GM18907 (cell line): ENCODE measurements around the gene CC2D2A.

Experiments used
- ATAC-seq: cut with Tn5 transposase; IDR thresholded peaks from one replicate; pipeline ENCODE4 v1.9.1; 2021; ENCODE audit warnings: mild to moderate bottlenecking, moderate library complexity; ENCODE audit not compliant: unreplicated experiment

CC2D2A gene

DNA sequence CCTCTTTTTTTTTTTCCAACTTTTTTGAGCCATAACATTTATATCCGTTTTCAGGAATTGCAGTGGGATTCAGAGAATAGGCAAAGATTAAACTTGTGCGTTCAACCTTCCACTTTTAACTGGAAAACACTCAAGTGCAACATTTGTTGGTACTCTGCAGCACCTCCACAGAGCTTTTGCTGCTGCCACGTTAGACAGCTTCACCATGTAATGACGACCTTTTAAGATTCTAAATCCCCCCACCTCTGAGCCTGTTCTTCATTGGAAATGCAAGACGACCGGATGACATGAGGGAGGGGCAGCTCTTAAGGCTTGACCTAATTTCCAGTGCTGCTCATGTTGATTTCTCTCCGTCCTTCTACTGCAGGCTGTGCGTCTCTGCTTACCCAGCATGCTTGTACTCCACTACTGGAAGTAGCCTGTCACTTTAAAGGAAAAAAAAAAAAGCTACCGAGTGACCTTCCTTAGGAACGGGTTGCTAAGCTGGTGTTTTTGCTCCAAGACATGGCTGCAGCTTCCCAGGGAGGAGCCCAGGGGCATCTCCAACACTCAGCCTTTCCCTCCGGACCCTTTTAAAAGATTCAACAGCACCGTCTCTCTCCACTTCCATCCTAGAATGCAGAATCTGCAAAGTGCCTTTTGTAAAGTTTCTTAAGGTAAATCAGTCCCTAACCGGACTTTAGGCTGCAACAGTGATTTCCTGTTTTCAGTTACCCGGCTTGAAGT lies at the start of gene CC2D2A:
TSS of gene CC2D2A (plus strand) at position 481 of the 726 bp plus-strand sequence. CDS start 6,051 bp downstream, outside the sequence.
- peak; percentile 54 for ATAC-seq

DNA sequence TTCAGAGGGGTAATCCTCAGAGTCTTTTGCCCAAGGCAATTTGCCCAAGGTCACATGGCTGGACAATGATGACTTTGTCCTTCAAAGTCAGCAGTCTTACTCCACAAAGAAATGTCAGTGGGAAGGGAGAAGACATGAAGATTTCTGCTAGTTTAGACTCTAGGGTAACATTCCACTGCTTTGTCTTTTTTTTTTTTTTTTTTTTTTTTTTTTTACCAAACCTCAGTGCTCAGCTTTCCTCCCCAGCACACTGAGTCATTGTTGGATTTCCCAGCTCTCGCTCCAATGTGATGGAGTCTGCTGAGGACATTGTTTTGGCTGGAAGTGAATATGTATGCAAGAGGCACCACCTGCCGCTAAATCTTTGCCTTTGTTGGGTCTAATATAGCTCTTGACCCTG lies 49.0 kb upstream of the CC2D2A start:
- ATAC-seq: no peak

DNA sequence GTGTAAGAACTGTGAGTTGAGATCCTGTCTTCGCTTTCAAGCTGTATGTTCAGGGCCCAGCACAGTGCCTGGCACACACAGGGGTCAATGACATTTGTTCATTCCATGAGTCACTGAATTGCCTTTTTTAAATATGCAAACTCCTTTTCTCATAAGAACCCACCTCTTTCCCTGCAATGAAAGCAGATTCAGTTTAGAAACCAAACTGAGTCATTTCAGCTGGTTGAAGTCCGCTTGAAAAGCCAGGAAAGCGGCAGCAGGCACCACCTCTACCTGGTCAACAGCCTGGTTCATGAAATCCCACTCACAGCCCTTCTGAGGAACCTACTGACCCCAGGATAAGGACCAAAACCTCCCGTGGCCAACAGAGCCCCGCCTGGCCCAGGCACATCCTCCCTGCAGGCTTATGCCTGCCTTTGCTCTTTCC lies 46.4 kb upstream of the CC2D2A start:
- no peak for ATAC-seq

DNA sequence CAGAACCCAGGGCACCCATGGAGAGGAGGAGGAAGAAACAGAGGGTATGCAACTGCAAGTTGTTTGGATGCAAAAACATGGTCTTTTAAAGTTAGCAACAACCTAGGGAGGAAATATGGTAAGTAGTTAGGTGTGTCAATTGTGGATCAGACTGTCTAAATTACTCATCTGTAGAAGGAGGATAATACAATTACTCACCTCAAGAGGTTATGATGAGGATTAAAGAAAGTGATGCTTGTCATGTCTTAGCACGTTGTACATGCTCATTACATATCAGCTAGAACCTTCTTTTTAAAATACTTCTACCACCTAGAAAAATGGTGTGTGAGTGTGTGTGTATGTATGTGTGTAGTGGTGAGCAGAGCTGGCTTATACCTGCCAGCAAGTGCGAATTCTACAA lies 44.2 kb upstream of the CC2D2A start:
- no peak for ATAC-seq

DNA sequence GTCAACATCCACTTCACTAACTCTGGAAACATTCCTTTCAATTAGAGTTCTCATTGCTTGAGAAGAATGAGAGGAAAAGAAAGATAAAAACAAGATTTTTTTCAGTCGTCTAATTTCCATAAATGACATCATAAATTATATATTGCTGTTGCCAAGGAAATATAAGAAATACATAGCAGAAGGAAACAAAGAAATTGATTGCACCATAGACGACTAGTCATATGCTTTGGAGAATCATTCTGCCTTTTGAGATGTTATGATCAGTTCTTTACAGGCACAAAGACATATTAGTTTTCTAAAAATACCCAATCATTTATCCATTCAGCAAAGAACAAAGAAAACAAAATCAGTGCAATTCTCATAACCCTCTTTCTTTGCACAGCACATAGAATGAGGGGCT lies 42.5 kb upstream of the CC2D2A start:
- ATAC-seq: no peak

DNA sequence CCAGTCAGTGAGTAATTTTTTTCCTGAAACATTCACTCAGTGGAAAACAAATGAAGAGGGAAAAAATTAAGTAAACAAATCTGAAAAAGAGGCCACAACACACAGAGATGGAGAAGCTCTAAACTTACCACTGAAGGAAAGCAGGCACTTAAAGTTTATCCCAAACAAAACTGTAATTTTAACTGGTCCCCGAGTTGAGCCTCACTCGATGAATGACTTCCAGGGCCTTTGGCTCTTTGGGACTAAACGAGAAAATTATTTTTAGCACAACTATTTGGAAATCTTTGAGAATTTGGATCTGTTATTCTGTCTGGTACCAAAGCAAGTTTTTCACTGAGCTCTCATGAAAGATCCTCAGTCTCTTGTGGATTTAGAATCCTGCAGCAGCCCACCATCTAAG lies 42.0 kb upstream of the CC2D2A start, which contains the start of gene C1QTNF7:
TSS of gene C1QTNF7 (plus strand) at position 333 of the 400 bp plus-strand sequence. CDS start 7,711 bp downstream, outside the sequence.
- no peak for ATAC-seq

DNA sequence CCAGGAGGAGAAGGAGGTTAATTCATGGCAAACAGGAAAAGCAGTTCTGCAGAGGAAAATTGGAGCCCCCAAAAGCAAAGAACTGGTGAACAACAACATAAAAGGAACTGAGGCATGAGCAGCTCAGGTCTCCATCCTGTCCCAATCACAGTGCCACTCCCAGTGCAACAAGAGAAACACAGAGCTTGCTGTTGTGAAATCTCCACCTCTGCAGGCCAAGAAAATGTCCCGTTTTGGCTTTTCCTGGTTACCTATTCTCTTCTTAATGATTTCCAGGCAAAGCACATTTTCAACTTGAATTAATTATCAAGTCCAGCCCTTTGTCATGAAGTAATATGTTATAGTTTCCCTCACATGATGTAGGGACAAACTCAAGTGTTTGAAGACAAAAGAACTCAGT lies 41.1 kb upstream of the CC2D2A start:
- no peak for ATAC-seq

DNA sequence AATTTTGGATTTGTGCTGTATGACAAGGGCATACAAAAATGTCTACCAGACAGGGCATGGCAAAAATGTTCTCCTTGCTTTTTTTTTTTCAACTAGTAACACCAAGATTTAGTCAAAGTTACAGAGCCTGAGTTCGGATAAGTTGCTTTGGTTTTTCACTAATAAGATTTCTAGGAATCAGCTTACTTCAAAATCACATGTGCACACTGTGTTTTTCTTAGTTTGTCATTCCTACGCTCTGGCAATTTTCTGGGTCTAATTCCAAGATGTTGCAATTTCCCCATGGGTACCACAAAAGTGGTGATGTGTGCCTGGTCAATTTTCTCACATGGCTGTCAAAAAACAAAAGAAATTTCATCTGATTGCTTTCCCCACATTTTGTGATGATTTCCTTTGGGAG lies 35.6 kb upstream of the CC2D2A start:
- no peak for ATAC-seq

DNA sequence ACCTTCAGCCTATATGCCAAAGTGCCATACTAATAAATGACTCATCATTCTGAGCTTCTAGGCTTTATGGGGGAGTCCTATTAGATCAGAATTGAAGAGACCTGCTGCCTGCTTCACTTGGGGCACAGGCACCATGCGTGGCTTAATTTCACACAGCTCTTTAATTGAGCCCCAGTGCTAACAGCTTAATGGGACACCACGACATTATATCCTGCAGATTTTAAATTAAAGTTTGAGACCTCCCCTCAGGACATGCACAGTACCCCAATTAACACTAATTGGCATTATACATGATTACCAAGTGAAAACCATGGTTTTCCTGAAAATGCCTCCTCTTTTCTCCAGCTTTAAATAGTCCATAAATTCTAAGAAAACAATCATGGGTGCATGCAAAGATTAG lies 35.0 kb upstream of the CC2D2A start:
- ATAC-seq: no peak

DNA sequence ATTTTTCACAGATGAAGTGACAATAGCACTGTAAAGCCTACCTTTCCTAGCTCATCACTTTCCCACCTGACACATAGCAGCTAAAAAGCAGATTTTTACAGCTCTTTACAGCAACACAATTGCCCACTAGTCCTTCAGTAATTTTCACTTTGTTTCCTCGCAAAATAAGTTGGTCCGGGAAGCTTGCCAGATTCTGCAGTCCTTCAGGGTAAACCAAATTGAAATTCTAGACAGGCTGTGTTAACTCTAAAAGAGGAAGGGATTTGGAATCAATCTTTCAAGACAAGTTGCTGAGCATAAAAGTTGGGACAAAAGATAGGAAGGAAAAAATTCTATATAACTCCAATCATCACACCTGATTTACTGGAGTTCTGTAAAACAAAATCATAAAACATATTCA lies 33.2 kb upstream of the CC2D2A start:
- ATAC-seq: no peak

DNA sequence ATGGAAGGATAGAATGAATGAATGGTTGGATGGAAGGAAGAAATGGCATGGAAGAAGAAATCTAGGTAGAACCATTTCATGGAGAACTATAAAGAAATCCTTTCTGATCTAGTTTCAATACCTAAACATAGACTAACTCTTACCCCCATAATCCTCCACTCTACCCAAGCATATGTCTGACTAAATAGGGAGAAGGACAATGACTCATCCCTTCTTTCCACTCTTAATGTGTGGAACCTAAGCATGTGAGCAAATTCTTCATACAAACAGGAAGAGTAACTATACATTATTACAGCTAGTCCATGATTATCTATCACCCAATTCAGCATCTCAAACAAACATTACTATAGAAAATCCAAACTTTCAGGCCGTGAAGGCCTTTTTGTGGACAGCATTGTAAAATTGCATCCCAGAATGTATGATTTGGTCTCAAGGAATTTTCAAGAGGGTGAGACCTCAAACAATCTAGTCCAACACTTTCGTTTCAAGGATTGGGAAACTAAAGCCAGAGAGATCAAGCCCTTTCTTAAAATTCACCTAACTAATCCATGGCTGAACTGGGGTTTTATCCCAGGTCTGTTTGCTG lies 30.6 kb upstream of the CC2D2A start:
- no peak for ATAC-seq

DNA sequence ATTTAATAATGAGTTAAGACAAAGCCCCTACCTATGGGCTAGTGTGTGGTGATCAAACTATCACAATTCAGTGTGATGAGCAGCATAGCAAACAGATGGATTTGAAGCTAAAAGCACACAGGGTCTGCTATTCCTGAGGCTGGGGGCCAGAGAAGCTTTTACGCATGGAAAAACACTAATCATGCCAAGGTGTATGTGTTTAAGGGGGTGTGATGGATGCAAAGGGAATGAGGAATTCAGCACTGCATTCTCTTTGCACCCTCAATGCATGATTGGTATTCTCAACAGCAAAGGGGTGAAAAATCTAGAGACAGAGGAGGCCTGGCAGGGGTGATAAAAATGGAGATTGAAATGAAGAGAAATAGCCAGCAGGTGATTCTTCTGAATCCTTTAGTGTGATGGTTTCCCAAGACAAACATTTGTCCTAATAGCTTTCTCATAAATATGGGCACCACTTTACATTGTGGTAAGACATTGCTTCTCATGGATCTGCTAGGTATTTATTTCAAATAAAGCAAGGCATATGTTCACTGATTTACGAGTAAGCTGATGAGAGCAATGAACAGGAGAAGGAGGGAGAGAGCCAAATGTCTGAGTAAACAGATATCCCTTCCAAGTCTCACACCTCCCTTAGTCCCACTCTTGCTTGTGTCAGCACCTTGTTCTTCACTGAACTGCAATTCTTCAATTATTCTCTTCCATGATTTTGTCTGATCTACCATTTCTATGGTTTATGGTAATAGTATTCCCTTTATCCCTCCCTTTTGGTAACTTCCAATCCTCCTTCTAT lies 26.1 kb upstream of the CC2D2A start:
- ATAC-seq: no peak

DNA sequence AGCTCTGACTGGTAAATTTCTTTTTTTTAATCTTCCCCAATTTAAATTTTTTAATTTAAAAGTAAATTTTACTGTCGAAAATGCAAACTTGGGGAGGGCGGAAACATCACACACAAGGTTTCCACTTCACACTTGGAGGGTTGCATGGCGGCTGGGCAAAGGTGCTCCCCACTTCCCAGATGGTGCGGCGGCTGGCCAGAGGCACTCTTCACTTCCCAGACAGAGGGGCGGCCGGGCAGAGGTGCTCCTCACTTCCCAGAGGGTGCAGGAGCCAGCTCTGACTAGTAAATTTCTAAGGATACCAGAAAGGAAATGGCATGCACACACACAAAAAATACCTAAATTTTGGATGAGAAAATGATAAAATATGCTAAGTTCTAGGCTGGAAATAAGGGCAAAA lies 25.4 kb upstream of the CC2D2A start:
- no peak for ATAC-seq

DNA sequence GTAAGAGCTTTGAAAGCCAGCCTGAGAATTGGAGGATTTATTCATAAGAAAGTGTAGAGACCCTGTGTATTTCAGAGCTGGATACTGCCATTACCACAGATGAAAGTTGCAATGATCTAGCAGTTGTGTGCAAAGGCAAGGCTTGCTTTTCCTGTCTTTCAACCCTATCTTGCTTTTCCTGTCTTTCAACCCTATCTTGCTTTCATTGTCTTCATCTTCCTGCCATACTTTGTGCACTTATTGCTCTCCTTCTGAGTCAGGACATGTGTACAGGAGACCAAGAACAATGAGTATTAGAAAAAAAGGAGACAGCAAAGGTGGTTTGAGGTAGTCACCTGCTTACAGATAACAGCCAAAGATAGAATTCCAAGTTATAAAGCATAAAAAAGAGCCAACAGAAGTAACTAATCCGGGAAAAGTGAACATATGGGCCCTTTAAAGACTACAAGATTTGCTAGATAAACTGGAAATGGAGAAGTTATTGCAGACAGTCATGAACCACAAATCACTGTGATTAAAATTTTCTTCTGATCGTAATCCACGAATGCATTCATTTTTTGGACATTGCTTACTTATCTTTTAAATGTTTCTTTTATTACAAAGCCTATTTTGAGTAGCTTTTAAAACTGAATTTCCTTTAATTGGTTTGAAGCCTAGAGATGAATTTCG lies 24.7 kb upstream of the CC2D2A start:
- ATAC-seq: no peak

DNA sequence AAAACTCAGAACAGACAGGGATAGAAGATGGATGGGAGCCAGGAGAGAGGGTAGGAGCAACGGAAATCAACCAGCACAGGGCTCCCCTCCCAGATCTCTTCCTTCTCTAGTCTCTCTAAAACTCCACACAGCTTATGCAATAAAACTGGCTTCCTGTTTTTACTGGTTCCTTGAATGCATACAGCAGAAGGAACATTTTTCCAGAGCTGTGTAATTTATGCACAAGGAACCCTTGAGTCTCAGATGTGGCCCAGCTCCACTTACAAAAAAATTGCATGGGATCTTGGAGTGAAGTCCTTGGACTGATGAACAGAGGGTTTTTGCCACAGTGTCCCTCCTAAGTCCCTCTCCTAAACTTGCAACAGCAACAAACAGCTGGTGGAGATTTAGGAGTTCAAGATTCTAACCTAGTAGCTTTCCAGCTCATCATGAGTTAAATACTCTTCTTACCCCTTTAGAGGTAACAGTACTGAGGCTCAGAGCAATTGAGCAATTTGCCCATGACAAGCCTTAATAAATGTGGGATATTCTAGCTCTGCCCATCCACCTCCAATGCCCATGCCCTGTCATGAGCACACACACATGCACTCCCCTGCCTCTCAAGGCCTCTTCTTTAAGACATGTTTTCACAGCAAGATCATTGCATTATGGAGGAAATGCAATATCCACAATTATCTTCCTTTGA lies 18.4 kb upstream of the CC2D2A start:
- ATAC-seq: no peak

DNA sequence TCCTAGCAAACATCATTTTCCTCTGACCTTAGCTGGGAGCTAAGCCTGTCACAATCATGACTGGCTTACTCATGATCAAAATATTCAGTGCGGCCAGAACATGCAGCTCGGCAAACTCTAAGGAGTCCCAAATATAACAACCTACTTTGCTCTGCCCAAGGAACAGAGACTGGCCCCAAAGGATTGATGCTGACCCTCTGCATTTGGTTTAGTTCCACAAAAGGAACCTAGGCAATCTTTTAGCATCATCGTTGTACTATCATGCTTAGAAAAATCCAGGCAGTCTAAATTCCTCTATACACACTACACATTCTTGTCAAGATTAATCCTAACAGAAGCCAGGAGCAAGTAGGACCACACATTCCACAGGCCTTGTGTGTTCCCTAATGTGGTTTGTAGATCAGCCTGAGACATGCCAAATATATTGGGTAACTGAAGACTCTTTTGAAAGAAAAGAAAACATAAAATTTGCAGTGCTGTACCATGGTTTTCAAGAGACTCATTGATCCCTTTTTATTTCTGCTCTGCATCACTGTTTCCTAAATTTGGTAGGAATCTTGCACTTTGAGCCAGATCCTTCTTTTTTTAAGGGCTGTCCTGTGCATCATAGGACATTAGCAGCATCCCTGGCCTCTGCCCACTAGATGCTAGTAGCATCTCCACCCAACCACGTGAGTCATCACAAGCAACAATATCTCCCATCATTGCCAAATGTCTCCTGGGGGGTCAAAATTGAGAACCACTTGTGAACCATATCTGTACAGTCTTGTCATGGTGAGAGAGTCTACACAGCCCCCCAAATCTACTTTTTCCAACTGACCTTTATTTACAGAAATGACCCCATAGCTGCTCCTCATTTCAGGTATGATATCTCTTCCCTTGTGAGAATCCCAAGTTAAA lies 17.6 kb upstream of the CC2D2A start:
- ATAC-seq: no peak

DNA sequence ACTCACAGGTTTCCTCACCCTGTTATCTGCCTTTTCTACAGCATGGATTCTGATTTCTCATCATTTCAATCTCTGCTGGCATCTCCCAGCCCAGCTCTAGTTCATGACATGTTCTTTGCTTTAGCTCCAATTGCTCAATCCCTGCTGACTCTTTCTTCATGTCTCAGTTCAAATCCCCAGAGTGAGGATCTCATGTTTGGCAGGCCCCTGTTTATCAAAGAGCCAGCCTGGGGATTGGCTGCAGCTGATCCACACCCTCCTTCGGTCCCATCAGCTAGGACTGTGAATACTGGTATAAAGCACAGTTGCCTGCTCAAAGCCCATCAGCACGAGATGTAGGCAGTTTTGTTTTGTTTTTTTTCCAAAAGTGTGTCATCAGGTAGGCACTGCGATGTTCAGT lies 14.4 kb upstream of the CC2D2A start:
- no peak for ATAC-seq

DNA sequence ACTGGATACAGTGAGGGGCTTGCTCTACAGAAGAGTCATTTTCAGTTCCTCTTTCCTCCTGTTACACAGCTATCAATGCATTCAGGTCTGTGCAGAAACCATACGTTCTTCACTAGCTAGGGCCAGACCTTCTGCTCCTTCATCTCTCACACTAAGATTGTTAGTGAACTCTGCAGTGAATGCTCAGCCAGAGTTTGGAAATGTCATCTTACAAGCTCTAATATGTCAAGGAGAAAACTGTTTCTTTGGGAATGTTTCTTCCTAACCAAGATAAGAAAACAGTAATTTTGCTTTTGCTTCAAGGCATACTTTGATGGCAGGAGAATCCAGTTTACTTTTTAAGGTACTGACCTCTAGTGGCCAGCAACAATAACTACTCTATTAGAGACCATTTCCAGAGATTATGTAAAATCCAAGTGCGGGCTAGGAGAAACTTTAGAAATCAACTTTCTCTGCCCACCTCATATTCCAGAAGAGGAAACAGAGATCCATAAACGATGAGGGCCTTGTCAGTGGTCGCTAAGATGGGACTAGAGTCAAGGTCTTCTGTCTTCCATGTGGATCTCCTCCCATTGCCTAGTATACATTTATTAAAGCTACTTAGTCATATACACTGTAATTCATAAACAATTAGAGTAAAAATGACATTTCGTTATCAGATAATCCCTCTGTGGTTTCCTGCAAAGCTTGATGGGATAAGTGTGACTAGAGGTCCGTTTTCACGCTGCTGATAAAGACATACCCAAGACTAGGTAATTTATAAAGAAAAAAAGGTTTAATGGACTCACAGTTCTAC lies 12.1 kb upstream of the CC2D2A start:
- peak; percentile 100 for ATAC-seq

DNA sequence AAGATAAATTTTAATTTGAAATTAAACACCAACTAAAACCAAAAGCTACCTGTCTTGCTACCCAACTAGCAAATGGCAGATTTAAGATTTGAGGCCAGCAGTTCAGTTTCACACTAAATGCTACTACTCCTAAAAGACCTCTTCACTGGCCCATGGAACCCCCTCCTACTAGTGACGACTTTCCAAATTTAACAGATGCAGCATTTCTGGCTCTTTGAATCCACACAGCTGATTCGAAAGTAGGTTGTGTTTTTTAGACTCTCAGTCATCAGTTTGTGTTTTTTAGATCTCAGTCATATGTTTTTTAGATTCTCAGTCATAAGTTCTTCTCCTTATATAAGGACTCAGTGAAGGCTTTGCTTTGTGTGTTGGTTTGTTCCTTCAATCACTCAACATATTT lies 11.1 kb upstream of the CC2D2A start:
- ATAC-seq: no peak
